ENCODE data around the gene TBC1D21.

Gene TBC1D21, protein sequence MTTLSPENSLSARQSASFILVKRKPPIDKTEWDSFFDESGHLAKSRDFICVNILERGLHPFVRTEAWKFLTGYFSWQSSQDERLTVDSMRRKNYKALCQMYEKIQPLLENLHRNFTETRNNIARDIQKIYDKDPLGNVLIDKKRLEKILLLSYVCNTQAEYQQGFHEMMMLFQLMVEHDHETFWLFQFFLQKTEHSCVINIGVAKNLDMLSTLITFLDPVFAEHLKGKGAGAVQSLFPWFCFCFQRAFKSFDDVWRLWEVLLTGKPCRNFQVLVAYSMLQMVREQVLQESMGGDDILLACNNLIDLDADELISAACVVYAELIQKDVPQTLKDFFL

DNA sequence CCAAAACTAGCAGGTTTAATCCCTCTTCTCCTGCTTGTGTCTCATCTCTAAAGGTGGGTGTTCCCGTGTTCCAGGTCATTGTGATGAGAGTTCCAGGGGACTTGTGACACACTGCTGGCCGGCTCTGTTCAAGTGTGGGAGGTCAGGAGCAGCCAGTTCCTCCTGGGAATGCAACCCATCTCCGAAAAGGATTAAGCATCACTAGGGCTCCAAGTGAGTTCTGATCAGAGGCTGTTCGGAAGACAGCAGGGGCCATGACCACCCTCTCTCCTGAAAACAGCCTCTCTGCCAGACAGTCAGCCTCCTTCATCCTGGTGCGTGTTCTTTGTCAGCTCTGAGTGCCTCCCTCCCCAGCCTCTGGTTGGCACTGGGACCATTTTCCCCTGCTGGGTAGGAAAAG is at the start of gene TBC1D21:
Gene TBC1D21 (plus strand): TSS at position 109 of the 400 bp plus-strand sequence. CDS start 146 bp downstream, at position 255.
- DNase-seq = no peak

DNA sequence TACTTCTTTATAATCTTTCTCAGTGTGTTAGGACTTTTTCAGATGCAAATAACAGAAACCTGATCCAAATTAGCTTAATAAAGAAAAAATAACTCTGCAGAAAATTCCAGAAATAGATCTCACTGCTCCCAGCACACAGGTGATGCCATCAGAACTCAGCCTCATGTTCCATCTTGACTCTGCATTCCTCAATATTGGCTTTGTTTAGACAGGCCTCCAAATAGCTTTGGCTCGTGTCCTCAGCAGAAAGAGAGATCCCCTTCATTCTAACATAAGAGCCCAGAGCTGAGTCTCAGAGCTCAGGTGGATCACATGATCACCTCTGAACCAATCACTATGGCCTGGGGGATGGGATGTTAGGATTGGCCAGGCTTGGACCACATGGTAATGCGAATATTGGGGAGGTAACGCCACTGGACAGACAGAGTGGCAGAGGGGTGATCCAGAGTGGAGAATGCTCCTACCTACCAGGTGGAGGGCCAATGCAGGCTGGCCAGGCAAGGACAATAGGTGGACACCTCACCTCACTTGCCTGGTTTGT is 46.6 kb upstream of the TBC1D21 start:
- no peak for DNase-seq

DNA sequence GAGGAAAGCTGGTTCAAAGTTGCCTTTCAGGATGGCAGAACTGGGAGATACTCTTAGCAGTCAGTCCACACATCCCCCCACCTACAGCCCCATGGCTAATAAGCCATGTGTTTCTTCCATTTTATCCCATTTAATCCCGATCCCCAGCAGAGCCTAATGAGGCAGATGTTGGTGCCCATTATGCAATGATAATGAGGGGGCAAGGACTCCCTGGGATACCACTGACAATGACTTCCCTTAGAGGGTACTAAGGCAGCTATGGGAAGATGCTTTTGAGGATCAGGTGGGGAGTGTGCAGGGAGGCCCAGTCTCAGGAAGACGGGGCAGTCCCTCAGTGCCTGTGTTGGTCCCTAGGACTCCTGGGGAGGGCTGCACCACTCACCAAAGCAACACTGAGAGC is 43.8 kb upstream of the TBC1D21 start:
- DNase-seq = no peak

DNA sequence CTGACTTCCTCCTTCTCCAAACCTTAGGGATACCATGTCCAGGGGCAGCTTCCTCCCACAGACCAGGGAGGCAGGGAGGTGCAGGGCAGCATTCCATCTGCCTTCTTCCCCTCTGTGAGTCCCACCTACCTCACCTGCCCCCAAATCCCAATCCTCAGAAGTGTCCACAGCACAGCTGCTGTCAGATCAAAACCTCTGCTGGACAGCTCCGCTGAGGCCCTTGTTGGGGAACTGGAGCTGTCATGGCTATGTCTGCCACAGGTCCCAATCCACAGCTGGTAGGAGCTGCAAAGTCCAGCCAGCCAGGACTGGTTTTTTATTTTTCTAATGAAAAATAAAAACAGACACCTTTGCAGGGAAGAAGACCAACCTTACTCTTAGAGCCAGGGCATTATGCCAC is 40.7 kb upstream of the TBC1D21 start:
- no peak for DNase-seq

DNA sequence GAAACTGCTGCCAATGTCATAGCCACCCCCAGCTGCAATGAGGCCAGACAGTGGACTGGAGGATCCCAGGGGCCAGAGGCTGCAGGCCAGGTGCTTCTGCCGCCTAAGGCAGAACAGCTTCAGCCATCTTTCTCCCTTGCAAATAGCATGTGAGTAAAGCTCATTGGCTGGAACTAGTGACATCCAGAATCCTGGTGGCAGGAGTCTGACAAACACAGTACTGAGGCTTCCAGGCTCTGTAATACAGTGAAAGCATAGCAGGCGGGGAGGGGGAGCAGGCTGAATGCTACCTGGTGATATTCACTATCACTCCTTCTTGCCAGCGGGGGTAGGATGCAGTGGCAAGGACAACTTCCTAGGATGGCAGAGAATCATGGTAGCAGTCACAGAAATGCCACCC is 36.5 kb upstream of the TBC1D21 start:
- no peak for DNase-seq

DNA sequence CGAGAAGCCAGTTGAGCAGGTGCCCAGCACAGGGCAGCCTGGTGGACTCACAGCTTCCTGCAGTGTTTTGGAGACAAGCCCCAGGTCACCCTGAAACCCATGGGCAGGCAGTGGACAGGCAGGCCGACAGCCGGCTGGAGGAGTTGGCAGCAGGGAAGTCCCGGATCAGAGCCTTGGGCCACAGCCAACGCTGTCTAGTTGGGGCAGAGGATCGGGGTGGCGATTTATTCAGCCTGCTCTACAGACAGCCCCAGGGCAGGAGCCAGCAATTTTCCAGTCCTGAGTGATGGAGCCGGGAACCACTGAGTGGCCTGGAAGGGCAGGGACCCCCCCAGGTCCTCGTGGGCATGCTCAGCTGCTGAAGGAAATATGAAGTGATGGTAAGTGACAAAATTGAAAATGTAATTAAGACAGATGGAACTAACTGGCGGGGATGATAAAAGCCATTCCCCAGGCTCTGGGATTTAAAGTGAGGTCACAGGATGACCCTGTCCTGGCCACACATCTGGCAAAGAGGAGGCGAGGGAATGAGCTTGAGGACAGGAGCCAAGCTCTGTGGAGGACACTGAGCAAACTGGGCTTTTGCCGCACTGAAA is 34.4 kb upstream of the TBC1D21 start:
- no peak for DNase-seq

DNA sequence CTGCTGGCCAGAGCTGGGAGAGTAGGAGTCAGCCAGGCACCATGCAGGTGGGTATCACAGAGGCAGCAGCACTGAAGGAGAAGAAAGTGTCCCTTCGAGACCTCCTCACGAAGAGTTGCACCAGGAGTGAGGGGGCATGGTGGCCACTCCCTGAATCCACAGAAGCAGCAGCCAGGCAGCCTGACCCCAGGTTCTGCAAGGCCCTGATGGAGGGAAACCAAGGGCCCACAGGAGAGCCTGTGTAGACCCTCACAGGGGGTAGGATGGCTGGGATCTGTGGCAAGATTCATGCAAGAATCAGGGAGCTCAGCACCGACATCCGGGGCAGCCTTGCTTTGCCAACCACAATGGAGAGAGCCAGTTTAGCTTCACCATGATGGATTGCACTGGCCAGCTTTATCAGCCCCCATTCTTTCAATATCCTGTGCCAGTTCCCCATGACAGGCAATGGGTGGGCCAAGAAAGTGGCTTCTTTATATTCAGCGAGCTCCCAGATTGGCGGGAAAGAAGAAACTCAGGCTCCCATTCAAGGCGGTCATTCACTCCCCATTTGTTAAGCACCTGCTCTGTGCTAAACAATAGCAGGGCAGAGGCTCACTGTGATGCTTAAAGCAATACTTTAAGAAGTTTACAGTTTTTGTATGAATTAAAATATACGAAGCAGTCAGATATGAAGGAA is 33.5 kb upstream of the TBC1D21 start:
- no peak for DNase-seq

DNA sequence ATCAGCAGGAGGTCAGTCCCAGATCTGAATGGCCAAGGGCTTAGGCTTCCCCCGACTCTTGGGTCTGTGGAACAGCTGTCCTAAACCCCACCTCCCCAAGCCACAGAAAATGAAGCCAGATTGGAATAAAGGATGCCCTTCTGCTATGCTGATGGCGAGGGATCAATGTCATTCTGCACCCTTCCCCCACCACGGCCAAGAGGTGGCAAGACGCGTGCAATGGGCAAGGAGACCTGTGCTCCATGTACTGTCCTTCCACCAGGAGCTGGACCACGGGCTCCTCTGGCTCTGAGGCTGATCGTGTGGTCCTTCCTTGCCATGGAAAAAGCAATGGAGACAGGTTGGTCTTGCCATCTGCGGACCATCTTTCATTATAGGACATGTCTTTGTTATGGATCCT is 32.6 kb upstream of the TBC1D21 start:
- DNase-seq = no peak

DNA sequence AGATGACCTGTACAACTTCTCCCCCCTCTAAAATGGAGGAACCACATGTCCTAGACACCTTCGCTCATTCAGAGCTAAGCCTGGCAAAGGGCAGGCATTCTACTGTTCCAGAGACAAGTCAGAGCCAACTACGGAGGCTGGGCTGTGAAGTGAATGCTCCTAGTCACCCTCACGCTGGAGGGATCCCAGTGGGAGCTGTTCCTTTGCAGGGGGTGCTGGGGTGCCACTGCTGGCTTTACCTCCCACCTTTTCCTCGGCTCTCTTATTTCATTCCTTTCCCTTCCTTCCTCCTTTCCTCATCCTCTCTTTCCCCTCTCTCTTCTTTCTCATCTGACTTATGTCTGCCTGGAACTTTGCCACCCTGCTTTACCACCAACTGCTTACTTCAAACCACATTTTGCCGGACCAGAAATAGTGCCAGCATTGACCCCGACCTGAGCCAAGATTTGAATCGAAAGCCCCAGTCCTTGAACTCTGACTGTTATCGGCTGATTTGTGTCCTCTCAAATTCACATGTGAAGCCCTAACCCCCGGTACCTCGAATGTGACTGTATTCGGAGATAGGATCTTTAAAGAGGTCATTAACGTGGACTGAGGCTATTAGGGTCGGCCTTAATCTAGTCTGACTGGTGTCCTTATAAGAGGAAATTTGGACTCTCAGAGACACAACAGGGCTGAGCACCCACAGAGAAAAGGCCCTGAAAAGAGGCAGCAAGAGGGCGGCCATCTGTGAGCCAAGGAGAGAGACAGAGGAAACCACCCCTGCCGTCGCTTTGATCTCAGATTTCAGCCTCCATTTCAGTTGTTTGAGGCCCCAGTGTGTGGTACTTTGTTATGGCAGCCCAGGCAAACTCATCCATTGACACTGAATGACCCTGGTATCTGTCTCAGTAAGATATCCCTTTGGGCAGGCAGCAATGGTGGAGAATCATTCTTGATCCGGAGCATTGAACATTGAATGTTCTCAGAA is 31.3 kb upstream of the TBC1D21 start:
- DNase-seq = no peak

DNA sequence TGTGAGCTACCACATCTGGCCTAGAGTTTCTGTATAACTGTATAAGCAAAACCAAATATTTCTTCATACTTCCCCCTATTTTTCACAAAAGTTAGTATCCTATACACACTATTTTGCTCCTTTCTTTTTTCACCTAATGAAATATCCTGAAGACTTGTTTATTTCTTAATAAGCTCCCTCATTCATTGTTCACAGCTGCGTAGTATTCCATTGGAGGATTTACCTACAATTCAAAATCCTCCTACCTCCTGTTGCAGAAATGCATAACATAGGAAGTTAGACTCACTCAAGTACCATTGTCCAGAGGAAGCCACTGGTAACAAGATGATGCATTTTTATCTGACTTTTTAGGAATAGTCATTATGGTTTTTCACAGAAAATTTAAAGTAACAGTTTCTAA is 29.6 kb upstream of the TBC1D21 start:
- no peak for DNase-seq

DNA sequence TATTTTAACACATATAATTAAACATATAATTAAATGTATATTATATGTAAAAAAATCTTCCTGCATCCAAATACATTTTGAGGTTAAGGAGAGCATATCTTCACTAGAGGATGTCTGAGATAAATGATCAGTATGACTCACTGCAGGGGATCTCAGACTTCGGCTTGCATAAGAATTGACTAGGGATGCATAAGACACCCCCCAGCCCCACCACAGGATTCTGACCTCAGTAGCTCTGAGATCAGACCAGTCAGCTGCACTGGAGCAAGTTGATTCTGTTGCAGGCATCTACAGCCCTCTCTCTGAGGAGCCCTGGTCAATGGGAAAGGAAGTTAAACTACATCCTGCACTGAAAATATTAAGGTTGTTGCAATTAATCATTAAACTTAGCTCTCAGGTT is 29.0 kb upstream of the TBC1D21 start:
- no peak for DNase-seq

DNA sequence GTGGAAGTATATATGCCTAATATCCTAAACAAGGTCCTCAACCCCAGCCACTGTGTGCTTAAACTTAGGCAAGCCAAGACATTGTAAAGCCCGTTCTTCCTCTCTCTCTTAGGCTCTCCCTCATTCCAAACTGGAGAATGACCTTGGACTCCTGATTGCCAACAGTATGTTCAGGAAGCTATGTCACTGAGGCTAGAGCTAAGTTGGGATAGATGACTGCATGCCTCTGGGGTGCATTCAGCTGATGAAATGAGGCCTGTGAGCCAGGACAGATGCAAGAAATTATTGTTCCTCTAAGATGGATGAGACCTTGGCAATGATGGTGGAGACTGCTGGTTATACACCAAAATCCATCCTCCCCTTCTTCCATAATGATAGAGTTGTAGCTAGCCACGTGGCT is 27.9 kb upstream of the TBC1D21 start:
- DNase-seq = no peak

DNA sequence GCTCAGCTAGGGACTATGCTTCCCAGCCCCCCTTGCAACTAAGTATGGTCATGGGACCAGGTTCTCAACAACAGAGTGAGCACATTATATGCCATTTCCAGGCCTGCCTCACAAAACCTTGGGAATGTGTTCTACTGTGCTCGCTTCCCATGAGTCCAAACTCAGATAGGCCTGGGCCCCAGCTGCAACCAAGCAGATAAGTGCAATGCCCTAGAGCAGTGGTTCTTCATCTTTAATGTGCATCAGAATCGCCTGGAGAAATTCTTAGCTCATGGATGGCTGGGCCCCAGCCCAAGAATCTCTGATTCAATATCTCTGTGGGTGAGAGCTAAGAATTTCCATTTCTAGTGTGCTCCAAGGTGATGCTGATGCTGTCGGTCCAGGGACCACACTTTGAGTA is 27.5 kb upstream of the TBC1D21 start:
- DNase-seq = no peak

DNA sequence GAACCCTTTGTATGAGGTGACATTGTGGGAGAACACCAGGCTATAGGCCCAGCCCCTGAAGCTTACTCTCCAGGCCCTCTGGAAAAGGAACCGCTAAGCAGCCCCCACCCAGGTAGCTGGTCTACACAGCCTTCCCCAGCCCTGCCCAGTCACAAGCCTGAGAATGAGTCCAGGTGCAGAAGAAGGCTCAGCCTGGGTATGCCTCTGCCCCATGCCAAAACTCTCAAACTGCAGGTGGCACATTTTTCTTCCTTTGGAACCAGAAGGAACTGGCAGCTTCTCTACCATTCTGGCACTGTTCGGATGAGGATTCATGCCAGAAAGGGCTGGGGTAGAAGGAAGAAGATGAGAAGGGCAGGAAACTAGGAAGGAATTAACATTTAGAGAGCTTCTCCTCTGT is 23.7 kb upstream of the TBC1D21 start:
- DNase-seq = no peak

DNA sequence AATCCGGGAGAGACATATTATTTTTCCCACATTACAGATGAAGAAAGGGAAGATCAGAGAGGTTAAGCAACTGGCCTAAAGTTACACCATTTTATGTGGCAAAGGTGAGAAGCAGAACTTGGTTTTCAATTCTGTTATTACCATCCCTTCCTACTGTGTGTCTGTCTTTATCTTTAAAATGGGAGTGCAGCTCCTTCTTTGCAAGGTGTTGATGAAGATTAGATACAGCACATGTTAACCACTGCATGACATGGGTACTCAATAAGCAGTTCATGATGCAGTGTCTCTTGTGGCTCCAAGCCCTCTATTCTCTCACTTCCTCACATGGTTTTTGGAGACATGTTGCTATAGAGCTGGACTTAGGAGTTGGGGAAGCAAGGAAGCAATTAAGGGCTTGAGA is 23.1 kb upstream of the TBC1D21 start:
- DNase-seq = no peak

DNA sequence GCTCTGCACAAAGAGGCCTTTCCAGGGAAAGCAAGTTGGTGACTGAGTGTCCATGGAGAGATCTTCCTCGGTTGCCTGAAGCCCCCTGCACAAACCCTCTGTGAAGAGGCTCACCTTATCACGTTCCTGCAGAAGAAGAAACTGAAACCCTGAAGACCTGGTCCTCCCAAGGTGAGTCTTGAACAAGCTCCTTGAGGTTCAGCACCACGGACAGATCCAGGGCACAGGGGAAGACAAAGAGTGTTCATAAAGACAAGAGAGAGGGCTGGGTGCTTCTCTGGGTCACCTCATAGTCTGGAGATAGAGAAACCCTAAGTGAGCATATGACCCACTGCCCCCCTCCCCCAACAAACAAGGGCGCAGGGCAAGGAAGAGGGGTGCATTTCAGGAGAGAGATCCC is 21.7 kb upstream of the TBC1D21 start:
- DNase-seq = peak; percentile 13

DNA sequence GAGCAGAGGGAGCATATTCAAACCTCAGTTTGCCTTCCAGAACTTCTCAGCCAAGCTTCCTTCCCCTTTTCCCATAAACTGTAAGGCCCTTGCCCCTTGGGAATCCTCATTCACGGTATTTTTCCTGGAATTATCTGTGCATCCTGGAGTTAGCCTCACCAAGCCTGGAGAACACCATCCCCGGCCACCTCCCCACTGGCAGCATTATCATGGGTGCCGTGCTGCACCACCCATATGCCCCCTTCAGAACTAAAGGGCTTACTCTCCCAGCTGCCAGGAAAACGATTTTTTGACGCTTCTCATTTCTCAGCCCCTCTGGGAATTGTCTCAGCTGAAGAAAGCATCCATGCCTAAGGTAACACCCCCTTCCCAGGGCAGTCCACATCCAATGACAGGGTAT is 20.9 kb upstream of the TBC1D21 start:
- DNase-seq = no peak

DNA sequence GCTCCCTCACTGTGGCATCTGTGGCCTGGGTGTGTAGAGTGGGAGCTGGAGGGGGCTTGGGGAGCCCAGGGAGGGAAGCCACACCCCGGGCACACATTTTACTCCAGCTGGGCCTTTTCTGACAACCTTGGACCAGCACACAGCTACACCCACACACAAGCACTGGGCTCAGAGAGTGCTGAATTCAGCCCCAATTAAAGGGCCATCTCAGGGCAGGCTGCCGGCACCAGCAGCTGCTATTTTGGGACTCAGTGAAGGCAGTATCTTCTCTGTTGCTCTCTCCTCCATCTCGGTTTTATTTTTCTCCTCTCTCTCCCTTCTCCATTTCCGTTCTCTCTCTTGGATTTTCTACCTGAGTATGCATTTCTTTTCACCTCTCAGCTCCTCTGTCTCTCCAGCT is 19.1 kb upstream of the TBC1D21 start:
- DNase-seq = no peak

DNA sequence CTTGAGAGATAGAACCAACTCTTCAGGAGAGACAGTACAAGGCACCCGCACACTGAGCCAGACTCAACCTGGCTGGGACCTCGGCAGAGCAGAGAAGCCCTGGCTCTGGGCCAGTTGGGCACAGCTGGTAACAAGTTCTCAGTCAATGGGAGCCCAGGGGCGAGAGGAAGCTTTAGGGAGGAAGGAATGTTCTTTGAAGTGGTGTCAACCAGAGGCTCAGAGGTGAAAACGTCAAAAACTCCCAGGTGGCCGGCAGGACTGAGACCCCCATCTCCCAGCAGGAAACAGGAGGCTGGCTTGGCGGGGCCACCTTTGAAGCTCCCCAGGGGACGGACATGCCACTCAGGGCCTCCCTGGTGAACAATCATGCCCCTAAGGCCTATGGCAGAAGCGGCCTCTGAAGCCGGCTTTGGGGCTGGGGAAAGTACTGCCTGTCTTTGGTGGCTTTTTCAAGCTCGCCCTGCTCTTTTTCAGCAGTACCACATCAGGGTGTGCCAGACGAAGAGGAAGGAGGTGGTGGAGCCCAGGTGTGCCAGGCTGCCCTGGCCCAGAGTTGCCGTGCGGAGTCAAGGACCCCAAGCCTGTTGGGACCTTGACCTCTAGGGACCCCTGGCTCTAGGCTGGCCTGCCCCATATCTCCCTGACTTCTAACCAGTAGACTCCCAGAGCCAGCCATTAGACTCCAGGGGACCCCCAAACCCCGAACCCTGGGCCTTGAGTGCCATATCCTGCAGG is 16.7 kb upstream of the TBC1D21 start:
- DNase-seq = no peak

DNA sequence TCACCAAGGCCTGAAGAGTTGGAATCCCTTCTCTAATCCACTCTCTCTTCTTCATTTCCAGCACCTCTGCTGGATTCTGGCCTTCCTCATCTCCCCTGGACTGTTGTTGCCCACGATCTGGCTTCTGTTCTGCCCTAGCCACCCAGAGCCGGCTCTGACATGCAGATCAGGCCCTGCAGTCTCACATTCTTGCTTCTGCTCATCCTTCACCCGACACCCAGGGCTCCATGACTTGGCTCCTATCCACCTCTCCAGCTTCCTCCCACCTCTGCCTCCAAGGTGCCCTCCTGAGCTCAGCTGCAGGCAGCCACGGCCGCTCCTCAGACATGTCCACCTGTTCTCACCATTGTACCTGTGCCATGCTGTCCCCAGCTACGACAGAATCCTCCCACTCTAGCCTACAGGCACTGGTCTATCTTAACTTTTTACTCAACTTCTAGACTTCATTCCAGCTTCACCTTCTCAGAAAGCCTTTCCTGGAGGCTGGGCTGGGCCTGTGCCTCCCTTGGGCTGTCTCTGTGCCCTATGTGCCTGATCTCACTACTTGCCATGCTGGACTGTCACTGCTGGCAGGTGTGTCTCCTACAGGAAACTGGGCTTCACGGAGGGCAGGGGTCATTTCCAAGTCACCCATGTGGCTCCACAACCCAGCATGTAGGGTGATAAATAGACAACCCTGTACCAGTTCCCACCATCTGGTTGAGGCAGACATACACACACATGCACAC is 16.0 kb upstream of the TBC1D21 start:
- DNase-seq = no peak

DNA sequence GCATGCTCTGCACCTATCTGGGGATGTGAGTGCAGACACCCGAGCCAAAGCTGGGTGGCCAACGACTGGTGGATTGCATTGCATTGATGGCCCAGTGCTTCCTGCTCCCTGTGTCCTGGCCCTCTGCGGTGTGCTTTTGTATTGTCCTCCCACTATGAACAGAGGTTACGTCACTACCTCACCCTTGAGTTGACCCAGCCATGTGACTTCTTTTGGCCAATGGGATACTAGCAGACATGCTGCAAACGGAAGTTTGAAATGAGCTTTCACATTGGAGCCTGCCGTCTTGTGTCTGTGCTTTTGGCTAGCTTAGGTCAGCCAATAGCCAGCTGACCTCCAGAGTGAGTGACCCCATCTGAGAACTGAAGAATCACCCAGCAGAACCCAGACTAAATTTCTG is 15.3 kb upstream of the TBC1D21 start:
- no peak for DNase-seq

All from CD4-positive, alpha-beta T cell treated with Interleukin-4 for 4 hours (primary cell).